Measurements from ENCODE around the gene S100A13.

GRCh38 chr1:153648000-153648643 is 20.8 kb upstream of the S100A13 start:
- TF ChIP-seq CTCF (conservative IDR thresholded peaks at IDR 0.05; ENCODE audit: low read length) (no peak), EZH2phosphoT487 (IDR thresholded peaks at IDR 0.05; ENCODE audit: borderline replicate concordance, low read depth, low read length) (no peak)

Measured in OCI-LY7 (cell line).